GM18505 (cell line): ENCODE measurements around the gene ACVRL1.
"Not testable (repeated sequence)": the region's sequence is repeated elsewhere in the genome, so short reads cannot be mapped to it uniquely, and the experiment has no call there.

Experiments
- ATAC-seq: cut with Tn5 transposase; IDR thresholded peaks from one replicate; pipeline ENCODE4 v1.9.1; 2021; ENCODE audit not compliant: unreplicated experiment
- POLR2A ChIP-seq: IDR thresholded peaks from 4 replicates; pipeline ENCODE4 v1.6.1; 2011; ENCODE audit warnings: borderline replicate concordance; ENCODE audit not compliant: insufficient read depth, insufficient read length; ENCODE audit errors: extremely low read depth

The ACVRL1 gene

GRCh38 chr12:51870504-51870903 lies 36.8 kb upstream of the ACVRL1 start:
- no peak for TF ChIP-seq POLR2A

GRCh38 chr12:51871126-51871525 lies 36.2 kb upstream of the ACVRL1 start:
- no peak for TF ChIP-seq POLR2A
- no peak for ATAC-seq

More at GRCh38 chr12:51870504-51870903, 36.8 kb upstream of the ACVRL1 start:
- ATAC-seq, result no peak

GRCh38 chr12:51871918-51872688 lies 35.2 kb upstream of the ACVRL1 start:
- no peak for ATAC-seq
- TF ChIP-seq POLR2A, result no peak

GRCh38 chr12:51872689-51872981 lies 34.7 kb upstream of the ACVRL1 start:
- TF ChIP-seq POLR2A, result no peak
- ATAC-seq, result no peak

GRCh38 chr12:51873251-51873994 lies 33.9 kb upstream of the ACVRL1 start:
- TF ChIP-seq POLR2A, result no peak
- ATAC-seq, result no peak

GRCh38 chr12:51874000-51874399 lies 33.3 kb upstream of the ACVRL1 start:
- no peak for TF ChIP-seq POLR2A
- no peak for ATAC-seq

GRCh38 chr12:51874486-51874885 lies 32.8 kb upstream of the ACVRL1 start:
- no peak for TF ChIP-seq POLR2A
- ATAC-seq, result no peak

GRCh38 chr12:51879102-51879501 lies 28.2 kb upstream of the ACVRL1 start:
- no peak for ATAC-seq
- no peak for TF ChIP-seq POLR2A

GRCh38 chr12:51883295-51883694 lies 24.0 kb upstream of the ACVRL1 start:
- TF ChIP-seq POLR2A, result no peak
- ATAC-seq, result no peak

GRCh38 chr12:51883998-51884675 lies 23.2 kb upstream of the ACVRL1 start:
- TF ChIP-seq POLR2A, result no peak
- ATAC-seq, result no peak

- TF ChIP-seq POLR2A, result no peak
- ATAC-seq, result no peak
Observed at GRCh38 chr12:51884676-51885229, 22.6 kb upstream of the ACVRL1 start.

GRCh38 chr12:51885294-51886020 lies 21.8 kb upstream of the ACVRL1 start:
- not testable (repeated sequence) for ATAC-seq

GRCh38 chr12:51886021-51886710 lies 21.1 kb upstream of the ACVRL1 start:
- ATAC-seq, result no peak
- TF ChIP-seq POLR2A, result no peak
